K562 (cell line): ENCODE data around the gene IL1RAPL2. TPM values are rescaled to one million over a fixed set of nuclear protein-coding genes. Genes with fewer than 3 reads are reported as not detected.

Experiments used
- ATAC-seq: fragments of 200-7000 bp; cut with Tn5 transposase; 3 replicates; pipeline ENCODE4 v1.9.1; 2020; ENCODE audit warnings: moderate library complexity
- BruUV-seq: library from RNA; stranded (reverse); fragments of 400-500 nt; replicated peaks from 2 replicates; lab custom pipeline; 2021; lab: Mats Ljungman, UMichigan
- CTCF ChIA-PET: fragments of 300-600 bp; formaldehyde crosslinking; extraction: SDS; loops from one replicate; lab custom pipeline; 2021; ENCODE audit warnings: low intra/inter-chr PET ratio; lab: Yijun Ruan, JAX
- POLR2A ChIA-PET: fragments of 300-600, 350-650 bp; sonication (Branson Sonifier 250); formaldehyde crosslinking; extraction: SDS; loops from one replicate; lab custom pipeline; 2021; ENCODE audit warnings: antibody characterized with exemption, inconsistent platforms; lab: Yijun Ruan, JAX
- DNase-seq, 4 experiments: peaks; one replicate each; pipeline versions ENCODE4 v3.0.0 to v3.0.0-alpha.2; 2011 to 2018; ENCODE audit warnings: low spot score in 3 of 4, mixed read lengths in 3 of 4; ENCODE audit errors: extremely low read depth in 1 of 4
- FAIRE-seq: peaks from 2 replicates; lab custom pipeline; 2011; peaks lifted over from hg19 to GRCh38; lab: Jason Lieb, UNC
- H2AFZ ChIP-seq: 2 replicates; pipeline ENCODE4 v1.6.0; 2011; ENCODE audit warnings: low read depth, low read length, control low read depth, inconsistent platforms
- H3K27ac ChIP-seq: fragments of 200-600 bp; 3 replicates; pipeline ENCODE4 v1.8.0; 2011; ENCODE audit warnings: low read depth, mild to moderate bottlenecking, control low read depth, inconsistent platforms, low read length, moderate library complexity, mixed read lengths; ENCODE audit errors: extremely low read depth
- H3K27me3 ChIP-seq, 2 experiments: fragments of 300-600 bp in 1 of 2; 2 replicates in 1 of 2; 3 replicates in 1 of 2; pipeline versions ENCODE4 v1.6.0 to v1.8.0; 2011; ENCODE audit warnings: inconsistent platforms in 2 of 2, low read length in 2 of 2, mild to moderate bottlenecking in 1 of 2, mixed read lengths in 1 of 2, moderate library complexity in 1 of 2; ENCODE audit not compliant: control insufficient read depth in 2 of 2, insufficient read depth in 2 of 2
- H3K36me3 ChIP-seq: fragments of 300-600 bp; 3 replicates; pipeline ENCODE4 v1.8.0; 2011; ENCODE audit warnings: mild to moderate bottlenecking, low read length, inconsistent platforms; ENCODE audit not compliant: control insufficient read depth, insufficient read depth
- H3K4me1 ChIP-seq, 2 experiments: fragments of 200-600 bp in 1 of 2; replicated peaks in 1 of 2; 2 replicates in 1 of 2; 3 replicates in 1 of 2; pipeline versions ENCODE4 v1.5.1 to v1.8.0; 2011; ENCODE audit warnings: inconsistent platforms in 2 of 2, low read length in 2 of 2, mild to moderate bottlenecking in 1 of 2, mixed read lengths in 1 of 2, moderate library complexity in 1 of 2; ENCODE audit not compliant: control insufficient read depth in 2 of 2, insufficient read depth in 2 of 2
- H3K4me2 ChIP-seq: 2 replicates; pipeline ENCODE4 v1.6.1; 2011; ENCODE audit warnings: low read length, control low read depth, inconsistent platforms, mixed read lengths; ENCODE audit not compliant: insufficient read depth
- H3K4me3 ChIP-seq: fragments of 200-600 bp; sonication (generic), shearing (Covaris generic); 2 replicates; pipeline ENCODE4 v1.5.1; 2016; ENCODE audit warnings: control low read depth, inconsistent platforms
- H3K79me2 ChIP-seq: fragments of 200-600 bp; 3 replicates; pipeline ENCODE4 v1.8.0; 2011; ENCODE audit warnings: low read length, inconsistent platforms; ENCODE audit not compliant: control insufficient read depth, insufficient read depth
- H3K9ac ChIP-seq, 2 experiments: 2 replicates each; pipeline versions ENCODE4 v1.6.0 to v1.6.1; 2011; ENCODE audit warnings: low read depth in 2 of 2, low read length in 2 of 2, control low read depth in 1 of 2, inconsistent platforms in 1 of 2, mild to moderate bottlenecking in 1 of 2, mixed read lengths in 1 of 2; ENCODE audit not compliant: insufficient read depth in 1 of 2
- H3K9me1 ChIP-seq: one replicate; pipeline ENCODE4 v1.6.0; 2011; ENCODE audit warnings: inconsistent platforms, mild to moderate bottlenecking, low read length, moderate library complexity; ENCODE audit not compliant: control insufficient read depth, insufficient read depth
- H3K9me3 ChIP-seq: replicated peaks from 2 replicates; pipeline ENCODE4 v1.5.1; 2011; ENCODE audit warnings: low read depth, low read length, inconsistent platforms; ENCODE audit not compliant: control insufficient read depth, insufficient read depth
- H4K20me1 ChIP-seq: replicated peaks from 2 replicates; pipeline ENCODE4 v1.6.1; 2011; ENCODE audit warnings: low read length, inconsistent platforms, mixed read lengths; ENCODE audit not compliant: control insufficient read depth, insufficient read depth
- CBX8 ChIP-seq: fragments of 200-600 bp; sonication (generic); IDR thresholded peaks from 2 replicates; pipeline ENCODE4 v1.6.1; 2012; ENCODE audit warnings: borderline replicate concordance, mixed run types, low read depth, mild to moderate bottlenecking, moderate library complexity, mixed read lengths, low read length, control low read depth, inconsistent platforms; ENCODE audit not compliant: poor library complexity, severe bottlenecking; ENCODE audit errors: extremely low read depth
- DACH1 ChIP-seq: fragments of 450-650 bp; IDR thresholded peaks from 2 replicates; pipeline ENCODE4 v1.6.1; 2018; ENCODE audit not compliant: partially characterized antibody
- FOXK2 ChIP-seq, 2 experiments: fragments of 450-650 bp; IDR thresholded peaks in 1 of 2; conservative IDR thresholded peaks in 1 of 2; 2 replicates each; pipeline ENCODE4 v1.6.1; 2016; ENCODE audit warnings: low read depth in 2 of 2, mild to moderate bottlenecking in 1 of 2
- HNRNPLL ChIP-seq: fragments of 200-400 bp; formaldehyde crosslinking; IDR thresholded peaks from 2 replicates; pipeline ENCODE4 v1.6.1; 2017; ENCODE audit warnings: low read length, low read depth, mild to moderate bottlenecking; ENCODE audit not compliant: poor library complexity, severe bottlenecking
- IFI16 ChIP-seq: fragments of 250-450 bp; sonication (Bioruptor Pico); IDR thresholded peaks from 2 replicates; pipeline ENCODE4 v2.1.2; 2022; ENCODE audit warnings: mild to moderate bottlenecking, inconsistent platforms
- MEIS2 ChIP-seq: fragments of 450-650 bp; IDR thresholded peaks from 2 replicates; pipeline ENCODE4 v1.6.1; 2014; ENCODE audit warnings: mild to moderate bottlenecking; ENCODE audit not compliant: partially characterized antibody
- NELFE ChIP-seq: IDR thresholded peaks from 2 replicates; pipeline ENCODE4 v1.6.1; 2011; ENCODE audit warnings: mild to moderate bottlenecking; ENCODE audit not compliant: insufficient read depth, insufficient read length
- SMAD4 ChIP-seq: fragments of 250-450 bp; sonication (Bioruptor Pico); conservative IDR thresholded peaks from 2 replicates; pipeline ENCODE4 v1.8.0; 2021; ENCODE audit warnings: inconsistent platforms, mild to moderate bottlenecking, moderate library complexity
- SOX6 ChIP-seq: fragments of 450-650 bp; IDR thresholded peaks from 2 replicates; pipeline ENCODE4 v1.6.1; 2014; ENCODE audit warnings: mild to moderate bottlenecking
- SUPT5H ChIP-seq: fragments of 450-650 bp; IDR thresholded peaks from 2 replicates; pipeline ENCODE4 v1.6.1; 2016
- WGBS: fragments of 100-300 bp; shearing (Covaris generic); methylation state at CpG from one replicate; pipeline ENCODE4 v1.1.6; 2016; ENCODE audit warnings: low coverage, mixed read lengths; ENCODE audit not compliant: insufficient coverage; ENCODE audit errors: missing lambda C conversion rate; 5-methylcytosine and 5-hydroxymethylcytosine counted together
- in situ Hi-C: fragments of 300-500 bp; cut with MboI; formaldehyde crosslinking; loops from 4 replicates; pipeline ENCODE4 v1.15.0; 2018; ENCODE audit warnings: inconsistent platforms, mixed read lengths
- intact Hi-C: fragments of 100-400 bp; cut with micrococcal nuclease; formaldehyde crosslinking; loops from 2 replicates; pipeline ENCODE4 v1.14.2; 2022
- polyA plus RNA-seq, 8 experiments: library from polyadenylated mRNA; depleted of rRNA in 4 of 8; stranded (reverse) in 5 of 8; unstranded in 3 of 8; fragments of >200 nt; fragmentation: Nextera tagmentation in 2 of 8; fragmentation: Illumina TruSeq in 1 of 8; extraction: Ambion mirVana in 2 of 8; extraction: Trizol in 1 of 8; gene quantifications; 2 replicates each; pipeline versions ENCODE4 v1.2.1 to v1.2.3, GENCODE V29; 2011 to 2014; ENCODE audit warnings: inconsistent platforms in 1 of 8, missing spikeins in 1 of 8
- total RNA-seq, 7 experiments: library from RNA; depleted of rRNA in 6 of 7; stranded (reverse); fragments of >200 nt in 6 of 7; fragmentation: Illumina TruSeq in 2 of 7; extraction: Trizol in 2 of 7; gene quantifications; 2 replicates each; pipeline versions ENCODE4 v1.2.1 to v1.2.3, GENCODE V29; 2011 to 2021; ENCODE audit warnings: low replicate concordance in 1 of 7
- TF ChIP-seq, protein P1 (sequence below): fragments of 450-650 bp; IDR thresholded peaks from 2 replicates; pipeline ENCODE4 v1.6.1; 2016

Gene IL1RAPL2
- total and polyA plus RNA-seq, 9 of the 15 experiments (the other 6 are each of a cell fraction or from before 2014, with no cell fraction given) = not detected

DNA sequence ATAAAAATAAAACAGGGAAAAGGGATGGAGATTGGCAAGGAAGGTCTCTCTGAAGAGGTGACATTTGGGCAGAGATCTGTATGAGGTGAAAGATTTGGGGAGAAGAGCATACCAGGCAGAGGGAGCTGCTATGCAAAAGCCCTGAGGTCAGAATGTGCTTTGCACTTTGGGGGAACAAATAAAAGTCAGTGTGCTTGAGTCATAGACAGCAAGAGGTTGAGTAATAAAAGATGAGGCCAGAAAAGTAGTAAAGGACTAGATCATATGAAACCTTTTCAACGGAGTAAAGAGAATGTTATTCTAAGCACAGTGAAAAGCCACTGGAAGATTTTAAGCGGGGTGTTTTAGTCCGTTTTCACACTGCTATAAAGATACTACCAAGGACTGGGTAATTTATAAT lies 731.0 kb downstream of the IL1RAPL2 start:
- no peaks in the 10 kb centered on the region for H3K9me3 ChIP-seq
- BruUV-seq = no TSS peak
- no peak overlapping the region for H2AFZ ChIP-seq
- H3K4me3 ChIP-seq = no peak overlapping the region
- no peaks in the 10 kb centered on the region for H4K20me1 ChIP-seq
- TF ChIP-seq SUPT5H (no peak), DACH1 (no peak), SMAD4 (no peak), NELFE (no peak), HNRNPLL (no peak), MEIS2 (no peak), SOX6 (no peak), IFI16 (CRISPR knock-in tag) (no peak), CBX8 (no peak), FOXK2 (conservative IDR thresholded peaks at IDR 0.05 in 1 of 2, IDR thresholded peaks at IDR 0.05 in 1 of 2; ENCODE audit: low read depth in 2 of 2) (no peak)
- TF ChIP-seq, protein P1, sequence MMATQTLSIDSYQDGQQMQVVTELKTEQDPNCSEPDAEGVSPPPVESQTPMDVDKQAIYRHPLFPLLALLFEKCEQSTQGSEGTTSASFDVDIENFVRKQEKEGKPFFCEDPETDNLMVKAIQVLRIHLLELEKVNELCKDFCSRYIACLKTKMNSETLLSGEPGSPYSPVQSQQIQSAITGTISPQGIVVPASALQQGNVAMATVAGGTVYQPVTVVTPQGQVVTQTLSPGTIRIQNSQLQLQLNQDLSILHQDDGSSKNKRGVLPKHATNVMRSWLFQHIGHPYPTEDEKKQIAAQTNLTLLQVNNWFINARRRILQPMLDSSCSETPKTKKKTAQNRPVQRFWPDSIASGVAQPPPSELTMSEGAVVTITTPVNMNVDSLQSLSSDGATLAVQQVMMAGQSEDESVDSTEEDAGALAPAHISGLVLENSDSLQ = no peak
- intact Hi-C loops = no loop called here
- ChIA-PET CTCF (no interaction called here), POLR2A (no interaction called here)
- in situ Hi-C loops = no loop called here
- no peak overlapping the region for H3K4me2 ChIP-seq
- no peak for FAIRE-seq
- H3K27me3 ChIP-seq = no peaks in the 10 kb centered on the region
- H3K27ac ChIP-seq = no peak overlapping the region
- H3K36me3 ChIP-seq = no peaks in the 10 kb centered on the region
- no peak overlapping the region for H3K9ac ChIP-seq
- no peaks in the 10 kb centered on the region for H3K9me1 ChIP-seq
- no peaks in the 10 kb centered on the region for H3K4me1 ChIP-seq
- DNase-seq = no peak
- WGBS = 0% methylated on average over 3 of the region's 3 CpGs
- no peak for ATAC-seq
- H3K79me2 ChIP-seq = no peaks in the 10 kb centered on the region
